HepG2 (cell line): ENCODE results near the gene SSC5D. TPM values are rescaled to one million over a fixed set of nuclear protein-coding genes. Genes with fewer than 3 reads are reported as not detected.

Experiments
- ASH2L ChIP-seq: fragments of 300-600, 200-600 bp; sonication (generic); IDR thresholded peaks from 2 replicates; pipeline ENCODE4 v1.7.0; 2017; ENCODE audit warnings: low read depth, mild to moderate bottlenecking, moderate library complexity, mixed read lengths, low read length; ENCODE audit not compliant: insufficient read length
- BCL3 ChIP-seq: sonication (generic); formaldehyde crosslinking; IDR thresholded peaks from 2 replicates; pipeline ENCODE4 v1.5.1; 2020; ENCODE audit warnings: mild to moderate bottlenecking, missing genetic modification reagents, moderate library complexity
- BRF2 ChIP-seq: sonication (generic); formaldehyde crosslinking; IDR thresholded peaks from 2 replicates; pipeline ENCODE4 v1.8.1; 2022; ENCODE audit warnings: mild to moderate bottlenecking, missing genetic modification reagents
- CBFB ChIP-seq: sonication (generic); formaldehyde crosslinking; IDR thresholded peaks from 2 replicates; pipeline ENCODE4 v1.4.0; 2020; ENCODE audit warnings: missing genetic modification reagents
- E2F5 ChIP-seq: sonication (generic); formaldehyde crosslinking; conservative IDR thresholded peaks from 2 replicates; pipeline ENCODE4 v1.4.0; 2020; ENCODE audit warnings: missing genetic modification reagents
- FOXK2 ChIP-seq: fragments of 450-650 bp; IDR thresholded peaks from 2 replicates; pipeline ENCODE4 v1.6.1; 2016
- GATAD1 ChIP-seq: IDR thresholded peaks from 2 replicates; pipeline ENCODE4 v1.6.1; 2016; ENCODE audit warnings: missing genetic modification reagents, missing compliant biosample characterization
- MLLT10 ChIP-seq: sonication (generic); formaldehyde crosslinking; IDR thresholded peaks from 2 replicates; pipeline ENCODE4 v1.4.0; 2020; ENCODE audit warnings: missing genetic modification reagents
- NR1H2 ChIP-seq: sonication (generic); formaldehyde crosslinking; IDR thresholded peaks from 2 replicates; pipeline ENCODE4 v1.8.1; 2022; ENCODE audit warnings: low read depth, missing genetic modification reagents, borderline replicate concordance
- PCBP1 ChIP-seq: fragments of 200-400 bp; formaldehyde crosslinking; IDR thresholded peaks from 2 replicates; pipeline ENCODE4 v1.6.1; 2017; ENCODE audit warnings: mild to moderate bottlenecking, low read depth, low read length, borderline replicate concordance
- PCBP2 ChIP-seq: fragments of 200-400 bp; formaldehyde crosslinking; optimal IDR thresholded peaks from 2 replicates; pipeline ENCODE3; 2018; ENCODE audit warnings: low read length, low read depth; ENCODE audit not compliant: poor library complexity, severe bottlenecking
- RAD21 ChIP-seq: fragments of 450-650 bp; formaldehyde crosslinking; IDR thresholded peaks from 2 replicates; pipeline ENCODE4 v1.5.0; 2020; ENCODE audit warnings: mild to moderate bottlenecking
- RBM22 ChIP-seq: fragments of 200-400 bp; formaldehyde crosslinking; optimal IDR thresholded peaks from 2 replicates; pipeline ENCODE3; 2017; ENCODE audit warnings: mild to moderate bottlenecking, low read length, moderate library complexity
- RFX5 ChIP-seq: IDR thresholded peaks from 2 replicates; pipeline ENCODE4 v1.6.1; 2011; ENCODE audit warnings: low read depth, low read length, improper control_type of control experiment
- SAFB2 ChIP-seq: sonication (generic); formaldehyde crosslinking; IDR thresholded peaks from 2 replicates; pipeline ENCODE4 v1.5.1; 2020; ENCODE audit warnings: missing genetic modification reagents, low read depth, mild to moderate bottlenecking, borderline replicate concordance
- SATB2 ChIP-seq: sonication (generic); formaldehyde crosslinking; IDR thresholded peaks from 2 replicates; pipeline ENCODE4 v1.5.0; 2020; ENCODE audit warnings: missing genetic modification reagents
- SOX5 ChIP-seq: IDR thresholded peaks from 2 replicates; pipeline ENCODE4 v1.6.1; 2016; ENCODE audit warnings: borderline replicate concordance
- SRY ChIP-seq: sonication (generic); formaldehyde crosslinking; IDR thresholded peaks from 2 replicates; pipeline ENCODE4 v1.8.0; 2022; ENCODE audit warnings: mild to moderate bottlenecking, missing genetic modification reagents
- TRAFD1 ChIP-seq: sonication (generic); formaldehyde crosslinking; IDR thresholded peaks from 2 replicates; pipeline ENCODE4 v1.5.1; 2020; ENCODE audit warnings: missing genetic modification reagents, mild to moderate bottlenecking, borderline replicate concordance
- ZBTB8A ChIP-seq: sonication (generic); formaldehyde crosslinking; IDR thresholded peaks from 2 replicates; pipeline ENCODE4 v1.4.0; 2020; ENCODE audit warnings: mild to moderate bottlenecking, low read depth, missing genetic modification reagents, borderline replicate concordance
- ZNF543 ChIP-seq: sonication (generic); formaldehyde crosslinking; IDR thresholded peaks from 2 replicates; pipeline ENCODE4 v1.4.0; 2020; ENCODE audit warnings: mild to moderate bottlenecking, missing genetic modification reagents
- ZNF619 ChIP-seq: sonication (generic); formaldehyde crosslinking; IDR thresholded peaks from 2 replicates; pipeline ENCODE4 v1.4.0; 2020; ENCODE audit warnings: mild to moderate bottlenecking, missing genetic modification reagents
- ZNF703 ChIP-seq: sonication (generic); formaldehyde crosslinking; IDR thresholded peaks from 2 replicates; pipeline ENCODE4 v1.5.1; 2020; ENCODE audit warnings: missing genetic modification reagents, mild to moderate bottlenecking, moderate library complexity, borderline replicate concordance
- ZNF709 ChIP-seq: sonication (generic); formaldehyde crosslinking; IDR thresholded peaks from 2 replicates; pipeline ENCODE4 v1.5.0; 2020; ENCODE audit warnings: mild to moderate bottlenecking, missing genetic modification reagents
- ZNF83 ChIP-seq: sonication (generic); formaldehyde crosslinking; IDR thresholded peaks from 2 replicates; pipeline ENCODE4 v1.4.0; 2020; ENCODE audit warnings: missing genetic modification reagents, mild to moderate bottlenecking, borderline replicate concordance
- ZSCAN30 ChIP-seq: sonication (generic); formaldehyde crosslinking; IDR thresholded peaks from 2 replicates; pipeline ENCODE4 v1.5.0; 2020; ENCODE audit warnings: mild to moderate bottlenecking, missing genetic modification reagents
- polyA plus RNA-seq, 8 experiments: library from polyadenylated mRNA; depleted of rRNA in 3 of 8; stranded (reverse) in 7 of 8; unstranded in 1 of 8; fragments of >200 nt; fragmentation: Illumina TruSeq in 4 of 8; extraction: Trizol in 4 of 8; gene quantifications; 2 replicates each; pipeline versions ENCODE4 v1.2.1 to v1.2.3, GENCODE V29; 2011 to 2016; ENCODE audit warnings: low read depth in 4 of 8, missing spikeins in 1 of 8, mixed read lengths in 1 of 8; ENCODE audit not compliant: insufficient read depth in 1 of 8
- total RNA-seq, 5 experiments: library from RNA; depleted of rRNA; stranded (reverse); fragments of >200 nt; fragmentation: Illumina TruSeq; extraction: Trizol; gene quantifications; 2 replicates each; pipeline ENCODE4 v1.2.3, GENCODE V29; 2016; ENCODE audit warnings: low read depth in 1 of 5

Gene SSC5D
- total and polyA plus RNA-seq, 2 of the 13 experiments (the other 11 are each of a cell fraction or from before 2014, with no cell fraction given): not detected

DNA sequence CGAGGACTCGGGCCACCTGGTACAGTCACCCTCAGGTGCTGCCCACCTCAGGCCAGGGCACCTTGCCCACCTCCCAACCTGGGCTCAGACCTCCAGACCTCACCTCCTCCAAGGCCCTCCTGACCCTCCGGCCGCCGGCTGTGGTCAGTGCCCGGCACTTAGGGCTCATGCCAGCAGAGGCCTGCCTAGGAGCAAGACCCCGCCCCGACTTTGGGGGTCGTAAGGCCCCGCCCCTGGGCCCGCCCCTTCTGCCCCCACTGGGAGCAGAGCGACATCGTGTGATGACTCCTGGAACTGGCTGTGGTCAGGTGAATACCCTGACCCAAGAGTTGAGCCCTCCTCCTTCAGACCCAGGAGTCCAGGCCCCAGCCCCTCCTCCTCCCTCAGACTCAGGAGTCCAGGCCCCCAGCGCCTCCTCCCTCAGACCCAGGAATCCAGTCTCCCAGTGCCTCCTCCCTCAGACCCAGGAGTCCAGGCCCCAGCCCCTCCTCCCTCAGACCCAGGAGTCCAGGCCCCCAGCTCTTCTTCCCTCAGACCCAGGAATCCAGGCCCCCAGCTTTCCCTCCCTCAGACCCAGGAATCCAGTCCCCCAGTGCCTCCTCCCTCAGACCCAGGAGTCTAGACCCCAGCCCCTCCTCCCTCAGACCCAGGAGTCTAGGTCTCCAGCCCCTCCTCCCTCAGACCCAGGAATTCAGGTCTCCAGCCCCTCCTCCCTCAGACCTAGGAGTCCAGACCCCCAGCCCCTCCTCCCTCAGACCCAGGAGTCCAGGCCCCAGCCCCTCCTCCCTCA, 48.9 kb downstream of the SSC5D start, which contains the start of gene SBK2 (continued):
- TF ChIP-seq BCL3 (no peak), ZNF619 (CRISPR knock-in tag) (no peak), RFX5 (peak; percentile 51; the same call in 1 of the 2 replicates), MLLT10 (CRISPR knock-in tag) (no peak), CBFB (no peak), NR1H2 (CRISPR knock-in tag) (no peak), GATAD1 (CRISPR knock-in tag) (no peak), ASH2L (no peak), ZNF83 (CRISPR knock-in tag) (no peak), PCBP1 (no peak), ZNF709 (CRISPR knock-in tag) (no peak), ZNF543 (CRISPR knock-in tag) (no peak), BRF2 (CRISPR knock-in tag) (no peak), TRAFD1 (CRISPR knock-in tag) (no peak), SRY (CRISPR knock-in tag) (no peak), E2F5 (CRISPR knock-in tag) (no peak), RBM22 (no peak), SOX5 (no peak), ZNF703 (CRISPR knock-in tag) (no peak), RAD21 (CRISPR knock-in tag) (0 out of 2 replicates have a peak, but pooled peaks have one; percentile 30), ZBTB8A (no peak), SAFB2 (no peak), ZSCAN30 (CRISPR knock-in tag) (no peak), SATB2 (no peak), FOXK2 (no peak), PCBP2 (no peak)
